GM18517 (cell line): ENCODE data around the gene IRF5.
"Not testable (repeated sequence)": the region's sequence is repeated elsewhere in the genome, so short reads cannot be mapped to it uniquely, and the experiment has no call there.

ENCODE experiments used
- ATAC-seq: cut with Tn5 transposase; IDR thresholded peaks from one replicate; pipeline ENCODE4 v1.9.1; 2021; ENCODE audit warnings: mild to moderate bottlenecking, moderate library complexity; ENCODE audit not compliant: unreplicated experiment

Gene IRF5

DNA sequence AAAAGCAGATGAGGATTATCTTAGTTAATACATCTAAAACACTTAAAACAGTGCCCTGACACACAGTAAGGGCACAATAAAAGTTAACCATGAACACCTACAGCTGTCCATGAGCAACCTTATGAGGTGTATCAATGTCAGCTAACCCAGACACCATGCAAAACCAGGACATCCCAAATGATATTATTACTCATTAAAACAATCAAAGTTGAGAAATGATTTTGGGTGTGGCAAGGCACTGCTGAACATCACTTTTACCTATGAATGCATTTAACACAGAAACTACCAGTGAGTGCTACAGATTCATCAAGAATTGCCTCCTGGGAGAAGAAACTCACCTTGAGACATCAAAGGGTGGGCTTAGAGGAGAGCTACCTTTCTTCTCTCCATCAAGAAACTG lies 18.3 kb downstream of the IRF5 start:
- no peak for ATAC-seq

DNA sequence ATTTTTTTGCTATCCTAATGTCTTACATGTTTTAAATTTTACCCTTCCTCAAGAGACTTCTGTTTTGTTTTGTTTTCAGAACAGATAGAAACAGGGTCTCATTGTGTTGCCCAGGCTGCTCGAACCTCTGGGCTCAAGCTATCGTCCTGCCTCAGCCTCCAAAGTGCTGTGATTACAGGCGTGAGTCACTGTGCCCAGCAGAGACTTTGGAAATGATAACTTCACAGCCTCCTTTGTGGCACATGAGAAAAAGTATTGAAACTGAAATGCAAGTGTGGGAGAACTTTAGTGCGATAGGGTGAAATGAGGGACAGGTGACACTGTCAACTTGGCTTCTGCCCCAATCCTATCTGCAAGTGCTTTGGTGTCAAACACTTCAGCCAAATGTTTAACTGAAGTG lies 21.6 kb downstream of the IRF5 start:
- ATAC-seq, result no peak

DNA sequence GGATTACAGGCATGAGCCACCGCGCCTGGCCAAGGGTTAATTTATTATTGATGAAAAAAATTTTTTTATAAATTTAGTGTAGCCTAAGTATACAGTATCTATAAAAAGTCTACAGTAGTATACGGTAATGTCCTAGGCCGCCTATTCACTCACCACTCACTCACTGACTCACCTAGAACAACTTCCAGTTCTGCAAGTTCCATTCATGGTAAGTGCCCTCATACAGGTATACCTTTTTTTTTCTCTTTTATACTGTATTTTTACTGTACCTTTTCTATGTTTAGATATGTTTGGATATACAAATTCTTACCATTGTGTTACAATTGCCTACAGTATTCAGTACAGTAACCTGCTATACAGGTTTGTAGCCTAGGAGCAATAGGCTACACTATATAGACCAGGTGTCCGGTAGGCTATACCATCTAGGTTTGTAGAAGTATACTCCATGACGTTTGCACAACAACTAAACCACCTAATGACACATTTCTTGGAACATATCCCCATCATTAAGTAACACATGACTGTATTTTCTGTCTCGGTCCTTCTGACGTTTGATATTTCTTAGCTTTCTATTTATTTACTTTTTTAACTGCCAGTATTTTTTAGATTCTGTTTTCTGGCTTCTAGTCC lies 23.4 kb downstream of the IRF5 start:
- no peak for ATAC-seq

DNA sequence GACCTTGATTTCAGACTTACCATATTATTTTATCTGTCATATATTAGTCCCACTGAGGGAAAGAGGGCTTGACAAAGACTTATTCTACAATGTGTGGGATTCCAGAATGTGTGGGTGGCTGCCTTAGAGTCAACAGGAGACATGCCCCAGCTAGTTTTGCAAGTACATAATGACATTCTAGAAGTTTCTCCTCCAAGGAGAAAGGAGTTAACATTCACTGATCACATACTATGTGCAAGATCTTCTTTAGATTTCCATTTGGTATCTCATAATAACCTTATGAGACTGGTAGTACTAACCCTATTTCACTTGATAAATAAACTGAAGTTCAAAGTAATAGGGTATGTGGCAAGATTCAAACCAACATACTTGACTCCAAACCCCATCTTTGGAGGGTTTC lies 25.2 kb downstream of the IRF5 start:
- ATAC-seq, result peak; percentile 9

DNA sequence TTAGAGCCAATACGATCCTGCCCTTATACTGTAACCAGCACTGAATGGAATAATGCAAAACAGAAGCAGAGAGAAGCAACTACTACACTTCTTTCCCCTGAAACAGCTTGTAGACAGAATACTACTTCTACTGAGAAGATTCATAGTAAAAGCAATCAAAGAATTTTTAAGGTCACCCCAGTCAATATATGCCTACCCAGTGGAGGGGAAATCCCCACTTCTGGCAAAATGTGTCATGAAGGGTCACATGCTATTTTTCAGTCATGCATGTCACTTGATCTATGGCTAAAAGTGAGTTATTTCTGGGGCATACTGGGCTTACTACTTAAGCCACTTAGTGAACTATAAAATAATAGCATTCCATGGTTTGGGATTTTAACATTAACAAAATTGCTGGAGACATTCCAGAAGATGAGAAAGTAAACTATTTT lies 25.6 kb downstream of the IRF5 start:
- ATAC-seq, result peak; percentile 81

DNA sequence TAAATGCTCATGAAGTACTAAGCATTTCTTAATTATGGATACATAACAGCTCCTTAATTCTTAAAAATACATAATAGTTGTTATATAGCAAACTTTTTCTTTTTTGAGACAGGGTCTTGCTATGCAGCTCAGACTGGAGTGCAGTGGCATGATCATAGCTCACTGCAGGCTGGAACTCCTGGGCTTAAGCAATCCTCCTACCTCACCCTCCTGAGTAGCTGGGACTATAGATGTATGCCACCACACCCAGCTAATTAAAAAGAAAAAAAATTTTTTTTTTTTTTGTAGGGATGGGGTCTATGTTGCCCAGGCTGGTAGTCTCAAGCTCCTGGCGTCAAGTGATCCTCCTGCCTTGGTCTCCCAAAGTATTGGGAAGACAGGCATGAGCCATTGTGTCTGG lies 30.9 kb downstream of the IRF5 start:
- ATAC-seq, result no peak

DNA sequence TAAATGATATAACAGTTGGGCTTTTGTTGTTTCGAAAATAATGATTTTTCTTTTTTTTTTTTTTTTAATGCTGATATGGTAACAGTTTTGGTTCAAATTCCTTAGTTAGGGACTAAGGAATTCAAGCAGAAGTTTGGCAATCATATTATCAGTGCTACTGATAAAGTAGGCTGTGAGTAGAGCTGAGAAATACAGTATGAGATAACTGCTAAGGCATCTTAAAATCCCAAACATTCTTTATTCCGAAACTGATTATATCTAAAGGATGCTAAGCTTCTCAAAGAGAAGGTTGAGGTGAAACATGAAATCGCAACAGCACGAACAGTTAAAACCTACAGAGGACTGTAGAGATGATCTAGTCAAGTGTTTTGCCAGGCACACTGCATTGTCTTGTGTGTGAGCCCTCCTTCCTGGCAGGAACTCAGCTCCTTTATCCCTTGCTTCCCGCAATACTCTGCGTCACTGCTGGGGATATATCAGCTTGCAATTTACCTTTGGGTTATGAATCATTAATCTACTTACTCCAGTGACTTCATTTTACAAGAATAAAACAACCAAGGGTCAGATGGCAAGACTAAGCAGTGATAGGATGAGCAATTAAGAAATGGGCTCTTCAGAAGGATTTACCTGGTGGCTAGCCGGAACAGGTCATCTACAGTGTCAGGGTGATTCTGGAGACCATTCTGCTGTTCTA lies 36.7 kb downstream of the IRF5 start:
- ATAC-seq, result no peak

DNA sequence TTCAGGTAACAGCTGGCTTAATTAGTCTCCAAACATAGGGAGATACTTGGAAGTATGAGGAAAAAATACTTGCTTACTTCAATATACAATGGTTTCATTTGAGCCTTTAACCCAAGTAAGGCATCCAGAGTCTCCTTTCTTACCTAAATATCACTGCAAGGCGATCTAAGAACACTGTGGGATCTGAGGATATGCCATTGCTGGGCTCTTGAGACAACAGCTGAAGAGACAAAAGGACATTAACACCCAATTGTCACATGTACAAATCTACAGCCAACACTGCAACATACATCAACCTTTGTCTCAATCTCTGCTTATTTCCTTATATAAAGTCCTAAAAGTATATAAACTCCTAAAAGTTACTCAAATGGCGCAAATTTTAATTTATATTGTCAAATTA lies 44.4 kb downstream of the IRF5 start:
- no peak for ATAC-seq

DNA sequence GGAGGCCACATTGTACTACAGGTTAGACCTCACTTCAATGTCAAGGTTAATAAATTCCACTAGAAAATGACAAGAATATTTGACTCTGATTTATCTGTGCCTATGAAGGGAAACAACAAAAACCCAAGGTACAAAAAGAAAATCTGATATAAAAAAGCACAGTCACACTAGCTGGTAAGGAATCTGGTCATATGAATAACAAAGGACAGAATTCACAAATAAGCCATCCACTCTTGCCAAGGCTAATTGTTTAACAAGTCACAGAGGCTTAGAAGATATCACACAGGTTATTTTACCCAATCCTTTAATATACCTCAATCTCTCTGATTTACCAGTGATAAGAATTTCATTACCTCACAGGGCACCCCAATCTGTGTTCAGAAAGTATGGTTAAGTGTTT lies 47.9 kb downstream of the IRF5 start:
- no peak for ATAC-seq

DNA sequence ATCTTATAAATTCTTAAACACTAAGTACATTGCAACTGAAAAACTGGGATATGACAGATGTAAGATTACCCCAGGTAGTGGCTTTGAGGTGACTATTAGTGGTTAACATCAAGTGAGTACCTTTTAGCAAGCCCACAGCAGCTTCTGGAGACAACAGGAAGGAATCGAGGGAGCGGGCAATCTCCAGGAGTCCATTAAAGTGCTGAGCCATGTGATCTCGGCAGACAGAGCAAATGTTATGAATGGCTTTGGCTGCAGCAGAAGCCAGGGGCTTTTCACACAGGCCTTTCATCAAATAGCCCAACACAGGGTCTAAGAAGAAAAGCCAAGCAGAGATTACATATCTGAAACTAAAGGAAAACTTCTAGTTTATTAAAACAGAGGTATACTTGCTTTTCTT lies 48.9 kb downstream of the IRF5 start:
- ATAC-seq, result no peak

DNA sequence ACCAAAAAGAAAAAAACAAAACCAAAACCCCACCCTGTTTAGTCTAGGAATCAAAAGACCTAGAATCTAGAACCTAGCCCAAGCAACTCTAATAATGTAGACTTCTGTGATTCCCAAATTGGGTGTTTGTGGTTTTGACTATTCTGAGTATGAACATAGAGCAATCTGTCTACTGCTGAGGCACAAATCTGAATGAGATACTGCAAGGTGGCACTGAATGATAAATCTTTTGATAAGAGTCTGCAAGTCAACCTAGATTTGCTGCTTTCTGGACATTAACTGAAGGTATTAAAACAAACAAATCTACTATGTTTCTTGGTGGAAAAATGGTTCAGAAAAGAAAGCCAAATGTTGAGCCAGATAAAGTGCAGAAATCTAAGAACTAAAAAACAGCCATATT lies 50.6 kb downstream of the IRF5 start:
- no peak for ATAC-seq

DNA sequence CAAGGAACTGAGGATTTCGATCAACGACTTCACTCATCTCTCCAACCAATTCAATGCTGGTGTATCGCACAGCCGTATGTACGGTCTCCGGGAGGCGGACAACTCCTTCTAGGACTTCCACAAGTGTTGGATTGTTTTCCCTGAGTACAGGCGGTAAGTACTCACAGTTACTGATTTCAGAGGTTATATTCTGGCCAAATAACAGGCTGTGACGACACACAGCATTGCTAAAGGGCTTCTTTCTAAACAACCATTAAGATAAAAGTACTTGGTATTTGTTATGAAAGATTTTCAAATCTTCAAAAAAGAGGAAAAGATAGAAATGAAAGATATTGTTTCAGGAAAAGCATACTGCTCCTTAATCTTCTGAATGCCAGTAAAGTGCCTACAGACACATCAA lies 52.2 kb downstream of the IRF5 start:
- no peak for ATAC-seq

DNA sequence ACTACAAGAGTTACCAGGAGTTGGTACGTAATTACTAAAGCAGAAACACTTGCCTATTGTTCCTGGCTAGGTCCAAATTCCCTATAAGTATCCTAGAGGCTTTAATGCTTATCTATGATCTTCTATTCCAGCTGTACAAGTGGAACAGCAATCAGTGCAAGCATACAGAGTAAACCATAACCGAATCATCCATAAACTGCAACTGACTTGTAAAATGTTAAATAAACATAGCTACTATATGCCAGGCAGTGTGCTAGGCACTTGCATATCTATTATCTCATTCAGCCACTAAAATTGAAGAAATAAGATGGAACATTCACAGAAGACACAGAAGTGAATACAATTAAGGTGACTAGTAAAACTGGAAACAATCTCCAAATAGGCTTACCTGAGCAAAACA lies 55.7 kb downstream of the IRF5 start:
- no peak for ATAC-seq

DNA sequence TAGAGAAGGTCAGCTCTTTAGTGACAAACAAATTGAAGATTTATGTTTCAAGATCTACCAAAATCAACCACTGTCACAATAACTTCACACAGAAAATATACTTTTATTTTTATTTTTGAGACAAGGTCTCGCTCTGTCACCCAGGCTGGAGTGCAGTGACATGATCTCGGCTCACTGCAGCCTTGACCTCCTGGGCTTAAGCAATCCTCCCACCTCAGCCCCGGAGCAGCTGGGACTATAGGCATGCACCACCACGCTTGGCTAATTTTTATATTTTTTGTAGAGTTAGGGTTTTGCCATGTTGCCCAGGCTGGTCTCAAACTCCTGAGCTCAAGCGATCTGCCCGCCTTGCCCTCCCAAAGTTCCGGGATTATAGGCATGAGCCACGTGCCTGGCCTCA lies 56.8 kb downstream of the IRF5 start:
- ATAC-seq, result not testable (repeated sequence)

DNA sequence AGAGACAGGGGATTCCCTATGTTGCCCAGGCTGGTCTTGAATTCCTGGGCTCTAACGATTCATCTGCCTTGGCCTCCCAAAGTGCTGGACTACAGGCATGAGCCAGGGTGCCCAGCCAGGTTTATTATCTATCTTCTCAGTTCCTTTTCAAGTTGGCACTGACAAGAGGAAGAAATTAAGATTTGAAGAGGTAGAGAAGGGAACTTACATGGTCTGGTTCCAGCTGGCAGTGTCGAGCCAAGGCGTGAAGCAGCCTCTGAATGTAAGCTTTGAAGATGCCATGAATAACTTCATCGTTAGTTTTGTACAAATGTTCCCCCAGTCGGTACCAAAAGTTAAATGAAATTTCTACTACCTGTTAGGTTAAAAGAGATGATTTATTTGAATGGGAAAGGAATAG lies 59.5 kb downstream of the IRF5 start:
- ATAC-seq, result no peak
